ENCODE measurements around the gene IRF9.

The IRF9 gene

GRCh38 chr14:24165785-24166184 lies 4.7 kb downstream of the IRF9 start:
- TF ChIP-seq CTCF (IDR thresholded peaks at IDR 0.05; ENCODE audit: low read depth, low read length, missing control alignments) = no peak
- DNase-seq (ENCODE audit: low read depth) = no peak
- no peak overlapping the region for H3K4me3 ChIP-seq (ENCODE audit: low read depth, low read length)

- TF ChIP-seq CTCF (IDR thresholded peaks at IDR 0.05; ENCODE audit: low read depth, low read length, missing control alignments) = no peak
- no peak for DNase-seq (ENCODE audit: low read depth)
- no peak overlapping the region for H3K4me3 ChIP-seq (ENCODE audit: low read depth, low read length)
Measured at GRCh38 chr14:24167469-24168114, 6.5 kb downstream of the IRF9 start.

- H3K4me3 ChIP-seq (ENCODE audit: low read depth, low read length) = peak within 1 kb of the TSS; percentile 65
- peak; percentile 80 for DNase-seq (ENCODE audit: low read depth)
- no peak for TF ChIP-seq CTCF (IDR thresholded peaks at IDR 0.05; ENCODE audit: low read depth, low read length, missing control alignments)
Measured at GRCh38 chr14:24171422-24172260, 10.6 kb downstream of the IRF9 start, which contains the start of gene REC8. Gene REC8 (plus strand): TSS chr14:24172080. CDS start chr14:24172553, 473 bp downstream.

GRCh38 chr14:24172261-24172860 lies 11.3 kb downstream of the IRF9 start:
- TF ChIP-seq CTCF (IDR thresholded peaks at IDR 0.05; ENCODE audit: low read depth, low read length, missing control alignments) = no peak
- peak overlapping the region; percentile 65 for H3K4me3 ChIP-seq (ENCODE audit: low read depth, low read length)
- DNase-seq (ENCODE audit: low read depth) = no peak

GRCh38 chr14:24172871-24173281 lies 11.8 kb downstream of the IRF9 start:
- H3K4me3 ChIP-seq (ENCODE audit: low read depth, low read length) = peak overlapping the region; percentile 65
- no peak for TF ChIP-seq CTCF (IDR thresholded peaks at IDR 0.05; ENCODE audit: low read depth, low read length, missing control alignments)
- no peak for DNase-seq (ENCODE audit: low read depth)

GRCh38 chr14:24176599-24176998 lies 15.5 kb downstream of the IRF9 start:
- TF ChIP-seq CTCF (IDR thresholded peaks at IDR 0.05; ENCODE audit: low read depth, low read length, missing control alignments) = no peak
- DNase-seq (ENCODE audit: low read depth) = no peak

More at GRCh38 chr14:24176599-24176998, 15.5 kb downstream of the IRF9 start:
- no peak overlapping the region for H3K4me3 ChIP-seq (ENCODE audit: low read depth, low read length)

All from GM12864 (cell line).